HG03457 (cell line): ENCODE results near the gene SNPH.

ENCODE experiments used
- ATAC-seq: cut with Tn5 transposase; IDR thresholded peaks from one replicate; pipeline ENCODE4 v1.9.1; 2021; ENCODE audit warnings: moderate number of reproducible peaks; ENCODE audit not compliant: unreplicated experiment

SNPH gene

DNA sequence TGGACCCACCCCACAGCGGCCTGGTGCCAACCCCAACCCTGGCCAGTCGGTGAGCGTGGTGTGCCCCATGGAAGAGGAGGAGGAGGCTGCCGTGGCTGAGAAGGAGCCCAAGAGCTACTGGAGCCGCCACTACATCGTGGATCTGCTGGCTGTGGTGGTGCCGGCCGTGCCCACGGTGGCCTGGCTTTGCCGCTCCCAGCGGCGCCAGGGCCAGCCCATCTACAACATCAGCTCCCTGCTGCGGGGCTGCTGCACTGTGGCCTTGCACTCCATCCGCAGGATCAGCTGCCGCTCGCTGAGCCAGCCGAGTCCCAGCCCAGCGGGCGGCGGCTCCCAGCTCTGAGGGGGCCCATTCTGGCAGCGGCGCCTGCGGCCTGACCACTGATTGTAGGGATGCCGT, 39.6 kb downstream of the SNPH start:
- ATAC-seq = no peak

DNA sequence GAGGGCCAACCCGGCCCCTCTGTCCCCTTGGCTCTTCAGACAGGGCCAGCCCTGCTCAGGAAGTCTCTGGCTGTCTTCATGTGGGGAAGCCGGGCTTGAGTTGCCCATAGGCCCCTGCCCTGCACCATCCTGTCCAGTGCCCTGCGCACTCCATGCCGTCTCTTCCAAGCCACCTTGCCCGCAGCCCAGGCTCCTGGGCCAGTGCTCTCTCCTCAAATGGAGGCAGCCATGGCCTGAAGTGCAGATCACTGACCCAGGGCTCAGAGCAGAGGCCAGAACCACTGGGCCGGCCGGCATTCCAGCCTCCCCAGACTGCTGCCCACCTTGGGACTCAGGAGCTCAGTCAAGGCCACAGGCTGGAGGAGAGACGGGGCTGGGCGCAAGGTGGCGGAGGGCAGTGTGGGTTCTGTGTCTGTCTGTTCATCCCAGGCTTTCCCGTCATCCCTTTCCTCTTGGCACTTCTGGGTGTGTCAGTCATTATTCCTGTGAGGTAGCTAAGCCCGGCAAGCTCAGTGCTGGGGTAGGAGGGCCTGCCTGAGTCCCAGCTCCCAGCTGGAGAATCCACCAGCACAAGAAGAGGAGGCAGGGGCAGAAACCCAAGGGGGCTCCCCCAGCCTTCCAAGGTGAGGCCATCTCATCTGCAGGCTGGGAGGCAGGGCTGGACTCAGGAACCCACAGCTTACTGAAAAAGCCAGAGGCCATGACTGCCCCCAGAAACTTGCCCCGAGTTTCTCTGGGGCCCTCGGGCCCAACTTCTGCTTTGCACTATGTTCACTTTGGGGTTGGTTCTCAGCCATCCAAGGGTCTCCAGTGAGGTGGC, 40.4 kb downstream of the SNPH start:
- no peak for ATAC-seq

DNA sequence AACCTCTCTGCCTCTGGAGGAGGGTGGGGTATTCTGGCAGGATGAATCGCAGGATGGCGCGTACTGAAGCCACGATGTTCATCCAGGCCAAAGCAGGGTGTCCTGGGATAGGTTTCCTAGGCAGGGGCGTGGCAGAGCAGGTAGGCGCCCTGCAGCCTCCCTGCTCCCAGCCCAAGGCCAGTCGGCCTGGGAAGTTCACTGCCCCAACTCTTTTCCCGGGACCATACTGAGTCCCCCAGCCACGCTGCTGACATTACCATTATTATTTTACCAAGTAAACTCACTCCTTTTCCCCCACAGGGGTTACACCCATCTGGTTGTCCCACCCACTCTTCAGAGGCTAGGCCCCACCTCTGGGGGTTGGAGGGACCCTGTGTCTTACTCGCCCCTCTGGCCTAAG, 41.1 kb downstream of the SNPH start:
- ATAC-seq = no peak

DNA sequence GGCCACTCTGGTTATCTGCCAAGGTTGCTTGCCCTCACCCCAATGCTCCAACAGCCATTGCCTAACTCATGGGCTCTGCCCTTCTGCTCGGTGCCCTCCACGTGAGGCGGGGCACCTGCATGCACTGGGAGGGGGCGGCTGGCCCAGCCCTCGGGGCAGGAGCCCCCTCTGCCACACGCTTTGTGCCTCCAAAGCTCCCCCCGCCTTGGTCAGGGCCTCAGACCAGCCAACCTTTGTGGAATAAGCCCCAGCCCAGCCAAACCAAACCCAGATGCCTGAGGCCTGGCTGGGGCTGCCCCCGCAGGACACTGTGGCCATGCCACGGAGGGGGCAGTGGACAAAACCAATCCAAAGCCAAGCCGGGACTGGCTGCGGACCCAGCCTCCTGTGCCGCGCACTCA, 41.5 kb downstream of the SNPH start:
- no peak for ATAC-seq

DNA sequence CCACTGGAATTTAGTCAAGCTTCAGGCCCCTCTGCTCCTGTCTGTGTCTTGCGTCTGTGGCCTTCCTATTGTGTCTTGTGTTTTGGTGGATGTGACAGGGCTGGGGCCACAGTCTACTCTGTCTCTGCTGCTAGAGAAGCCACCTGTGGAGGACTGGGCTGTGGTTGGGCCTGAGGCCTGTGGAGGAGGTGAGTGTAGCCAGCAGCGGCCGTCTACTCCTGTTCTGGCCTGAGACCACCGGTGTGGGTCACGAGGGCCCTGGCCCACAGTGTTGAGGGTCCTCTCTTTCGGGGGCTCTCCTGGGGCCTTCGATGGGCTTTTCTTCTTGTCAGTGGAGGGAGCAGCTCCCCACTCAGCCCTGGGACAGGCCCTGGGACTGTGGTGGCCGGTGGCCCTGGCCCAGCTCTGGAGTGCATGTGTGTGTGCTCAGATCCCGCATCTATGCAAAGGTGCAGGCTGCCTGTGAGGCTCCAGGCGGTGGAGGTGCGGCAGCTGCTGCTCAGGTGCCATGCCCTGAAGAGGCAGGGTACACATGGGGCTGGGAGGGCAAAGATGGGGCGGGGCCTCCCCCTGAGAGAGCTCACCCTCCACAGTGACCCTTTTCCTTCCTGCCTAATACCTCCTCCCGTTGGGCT, 42.1 kb downstream of the SNPH start:
- ATAC-seq = no peak

DNA sequence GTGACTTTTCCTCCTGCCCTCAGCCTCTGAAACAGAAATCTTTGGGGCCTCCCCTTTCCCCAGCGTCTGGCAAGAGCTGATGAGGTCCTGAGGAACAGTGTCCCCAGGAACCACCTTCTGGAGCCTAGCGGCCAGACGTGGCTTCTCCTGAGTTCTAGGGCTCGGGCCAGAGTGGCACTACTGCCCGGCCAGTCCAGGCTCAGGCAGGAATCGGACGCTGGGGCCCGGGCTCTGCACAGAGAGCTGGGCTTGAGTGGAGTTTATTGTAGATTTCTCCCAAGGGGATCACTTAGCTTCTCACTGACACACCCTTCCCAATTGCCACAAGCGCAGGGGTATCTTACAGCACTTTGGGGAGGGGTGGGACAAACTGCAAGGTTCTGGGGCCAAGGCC, 42.6 kb downstream of the SNPH start:
- ATAC-seq = no peak

DNA sequence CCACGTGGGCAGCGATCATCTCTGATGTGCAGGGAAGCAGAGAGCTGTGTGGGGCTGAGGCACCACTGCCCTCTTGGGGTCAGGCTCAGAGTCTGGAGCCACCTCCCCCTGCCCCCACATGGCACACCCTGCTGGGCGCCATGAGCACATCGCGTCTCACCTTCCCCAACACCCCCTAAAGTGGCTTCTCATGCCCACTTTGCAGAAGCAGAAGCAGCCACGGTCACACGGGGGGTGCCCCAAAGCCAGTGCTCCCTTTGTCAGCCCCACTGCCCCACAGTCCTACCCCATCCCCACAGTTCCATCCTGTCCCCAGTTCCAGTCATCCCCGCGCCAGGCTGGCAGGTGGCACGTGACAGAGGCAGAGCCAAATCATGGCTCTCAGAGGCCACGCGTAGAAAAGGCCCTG, 43.3 kb downstream of the SNPH start:
- ATAC-seq = no peak

DNA sequence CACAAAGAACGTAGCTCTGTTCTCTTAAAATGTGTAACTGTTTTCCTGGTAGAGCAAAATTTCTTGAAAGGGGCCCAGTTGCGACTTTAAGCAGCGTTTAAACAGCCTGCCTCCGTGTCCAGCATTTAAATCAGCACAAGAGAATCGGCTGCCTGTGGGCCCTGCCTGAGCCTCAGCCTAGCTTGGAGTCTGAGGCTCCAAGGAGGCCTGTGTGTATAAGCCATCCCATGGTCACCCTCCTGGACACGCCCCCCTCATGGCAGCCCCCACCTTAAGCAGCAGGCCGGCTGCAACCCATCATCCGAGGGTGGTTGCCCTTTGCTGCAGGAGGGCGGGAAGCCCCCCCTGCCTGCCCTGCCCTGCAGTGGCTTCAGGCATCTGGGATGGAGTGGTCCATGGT, 44.0 kb downstream of the SNPH start:
- ATAC-seq = no peak

DNA sequence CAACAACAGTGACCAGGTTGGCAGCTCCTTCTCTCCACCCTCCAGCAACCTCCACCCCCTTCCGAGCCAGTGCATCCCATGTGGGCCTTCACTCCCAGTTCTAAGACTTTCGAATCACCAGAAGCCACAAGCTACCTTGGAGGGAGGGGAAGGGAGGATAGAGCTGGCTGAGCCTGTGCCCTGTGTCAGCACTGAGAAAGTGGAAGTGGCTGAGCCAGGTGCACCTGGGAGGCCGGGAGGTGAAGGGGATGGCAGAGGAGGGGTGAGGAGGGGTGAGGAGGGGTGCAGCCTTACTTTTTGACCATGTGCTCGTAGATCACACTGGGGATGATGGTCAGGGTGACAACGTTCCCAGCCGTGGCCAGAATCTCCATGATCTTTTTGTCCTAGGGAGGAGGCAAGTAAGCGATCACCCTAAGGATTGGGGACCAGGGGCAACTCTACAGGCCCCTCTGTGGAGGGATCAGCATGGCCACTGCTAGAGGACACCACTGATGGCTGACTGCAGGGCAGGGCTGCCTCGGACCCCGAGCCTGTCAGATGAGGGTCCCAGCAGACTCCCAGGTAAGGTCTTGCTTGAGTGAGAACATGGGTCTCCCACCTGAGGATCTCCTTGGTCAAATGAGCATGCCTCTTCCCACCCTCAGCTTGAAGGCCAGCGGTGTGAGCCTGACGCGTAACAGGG, 44.6 kb downstream of the SNPH start:
- no peak for ATAC-seq

DNA sequence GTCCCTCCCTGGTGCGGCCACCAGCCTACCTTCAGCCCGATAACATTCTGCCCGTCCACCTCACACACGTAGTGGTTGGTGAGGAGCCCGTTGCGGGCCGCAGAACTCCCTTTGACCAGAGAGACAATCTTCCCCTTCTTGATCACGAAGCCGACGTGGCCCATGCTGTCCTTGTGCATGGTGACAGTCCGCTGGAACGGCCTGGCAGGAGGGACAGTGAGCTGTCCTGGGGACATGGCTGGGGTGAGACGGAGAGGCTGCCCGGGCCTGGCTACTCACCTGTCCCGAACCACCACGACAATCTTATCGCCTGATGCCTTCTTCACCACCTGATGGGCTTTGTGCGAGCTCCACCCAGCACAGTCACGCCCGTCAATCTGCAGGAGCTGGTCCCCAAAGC, 46.2 kb downstream of the SNPH start:
- ATAC-seq = no peak

DNA sequence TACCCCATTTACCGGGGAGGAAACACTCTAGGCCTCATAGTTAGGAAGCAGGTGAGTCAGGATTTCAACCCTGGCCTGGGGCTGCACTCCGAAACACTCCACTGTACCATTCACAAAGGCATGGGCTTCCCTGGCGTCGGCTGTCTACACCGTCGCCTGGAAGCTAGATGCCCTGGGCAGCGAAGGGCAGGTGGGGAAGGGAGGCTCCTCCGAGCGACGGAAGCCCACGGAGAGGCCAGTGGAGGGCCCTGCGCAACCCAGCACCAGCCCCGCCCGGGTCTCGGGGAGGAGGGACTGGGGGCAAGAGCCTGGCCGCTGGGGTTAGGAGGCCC, 46.8 kb downstream of the SNPH start:
- ATAC-seq = no peak

DNA sequence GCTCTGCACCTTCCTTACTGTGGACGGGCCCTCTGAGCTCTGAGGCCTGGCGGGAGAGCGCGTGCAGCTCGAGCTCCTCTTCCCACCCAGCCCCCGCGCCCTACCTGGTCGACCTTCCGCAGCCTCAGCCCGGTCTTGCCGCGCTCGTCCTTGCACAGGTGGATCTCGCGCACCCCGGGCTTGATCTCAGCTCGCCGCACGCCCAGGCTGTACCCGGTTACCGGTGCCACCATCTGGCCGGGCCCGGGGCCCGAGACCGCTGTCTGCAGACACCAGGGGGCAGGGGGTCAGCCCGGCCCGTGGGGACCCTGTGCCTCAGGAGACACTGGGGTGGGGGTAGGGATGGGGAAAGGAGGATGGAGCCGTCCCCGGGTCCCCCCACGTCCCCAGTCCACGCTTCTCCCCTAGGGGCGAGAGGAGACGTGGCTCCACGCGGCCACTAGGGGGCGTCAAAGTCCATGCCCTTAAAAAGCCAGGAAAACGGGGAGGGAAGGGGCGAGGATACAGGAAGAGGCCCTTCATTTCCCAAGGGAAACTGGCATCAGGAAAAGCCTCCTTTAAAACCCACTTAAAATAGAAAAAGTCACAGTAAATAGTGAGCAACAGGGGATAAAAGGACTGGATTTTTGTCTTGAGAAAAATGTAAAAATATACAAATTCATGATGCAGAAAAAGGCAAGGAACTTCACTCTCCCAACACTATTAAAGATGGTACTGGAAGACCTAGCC, 47.3 kb downstream of the SNPH start:
- no peak for ATAC-seq

DNA sequence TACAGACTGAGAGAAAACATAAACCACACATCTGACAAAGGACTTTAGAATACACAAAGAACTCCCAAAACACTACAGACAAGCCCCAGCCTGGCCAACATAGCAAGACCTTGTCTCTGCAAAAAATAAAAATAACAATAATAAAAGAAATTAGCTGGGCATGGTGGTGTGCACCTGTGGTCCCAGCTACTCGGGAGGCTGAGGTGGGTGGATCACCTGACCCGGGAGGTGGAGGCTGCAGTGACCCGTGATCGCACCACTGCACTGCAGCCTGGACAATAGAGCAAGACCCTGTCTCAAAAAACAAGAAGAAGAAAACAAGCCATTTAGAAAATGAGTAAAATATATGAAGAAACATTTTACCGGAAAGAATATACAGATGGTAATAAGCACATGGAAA, 49.7 kb downstream of the SNPH start:
- no peak for ATAC-seq

DNA sequence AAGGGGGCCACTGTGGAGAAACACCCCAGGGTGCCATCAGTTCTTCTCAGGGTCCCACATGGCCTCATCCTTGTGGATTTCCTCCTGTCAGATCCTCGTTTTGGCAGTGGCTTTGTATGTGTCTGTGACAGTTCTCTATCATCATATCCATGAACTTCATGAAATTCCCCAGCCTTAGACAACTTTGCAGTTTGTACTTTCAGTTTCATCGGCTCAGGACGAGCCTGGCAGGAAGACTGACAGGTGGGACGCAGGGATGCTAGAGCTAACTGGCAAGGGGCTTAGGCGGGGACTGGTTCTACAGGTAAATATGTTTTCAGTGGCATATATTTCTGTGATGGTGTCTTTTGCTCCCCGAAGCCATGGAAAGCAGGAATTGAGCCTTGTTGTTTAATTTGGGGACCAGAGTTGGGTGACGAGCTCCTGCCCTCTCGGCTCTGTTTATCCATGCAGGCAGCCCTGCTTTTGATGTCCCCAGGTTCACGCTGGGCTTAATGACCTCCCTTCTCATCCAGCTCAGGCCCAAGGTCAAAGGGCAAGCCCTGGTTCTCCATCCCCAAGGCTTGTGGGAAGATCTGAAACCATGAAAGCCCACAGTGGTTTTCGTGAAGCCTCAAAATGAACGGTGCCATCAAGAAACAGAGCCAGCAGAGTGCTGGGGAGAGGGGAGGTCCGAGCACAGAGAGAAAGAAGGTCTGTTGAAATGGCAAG, 51.6 kb downstream of the SNPH start:
- no peak for ATAC-seq

DNA sequence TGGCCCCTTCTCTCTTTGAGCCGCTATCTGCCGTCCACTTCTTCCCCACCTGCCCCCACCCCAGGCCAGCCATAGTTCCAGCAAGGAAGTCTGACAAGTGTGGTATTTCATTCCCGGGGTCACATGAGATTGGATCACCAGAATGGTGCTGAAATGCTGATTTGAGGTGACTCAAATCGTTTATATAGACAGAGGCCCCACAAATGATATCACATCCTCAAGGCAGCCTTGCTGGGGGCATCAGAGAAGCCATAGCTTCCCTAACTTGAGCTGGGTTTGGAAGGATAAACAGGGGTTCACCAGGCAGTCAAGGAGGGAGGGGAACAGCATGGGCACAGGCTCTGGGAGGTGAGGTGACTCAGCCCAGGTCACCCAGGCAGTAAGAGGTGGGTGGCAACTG, 53.0 kb downstream of the SNPH start:
- no peak for ATAC-seq

DNA sequence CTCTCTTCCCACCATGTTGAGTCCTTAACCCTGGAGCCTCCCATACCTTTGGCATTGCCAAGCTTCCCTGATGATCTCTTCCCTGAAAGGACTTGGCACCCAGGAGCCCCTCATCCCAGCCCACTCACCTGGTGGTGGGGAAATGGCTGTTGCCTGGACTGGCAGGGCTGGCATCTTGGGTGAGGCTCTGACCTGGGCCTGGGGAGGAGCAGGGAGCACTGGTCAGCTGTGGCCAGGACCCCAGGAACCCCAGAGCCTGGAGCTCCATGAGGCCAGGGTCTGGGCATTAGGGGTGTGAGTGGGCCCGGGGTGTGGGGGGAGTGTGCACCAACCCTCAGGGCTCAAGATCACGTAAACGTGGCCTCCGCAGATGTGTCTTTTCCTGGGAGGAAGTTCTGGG, 53.4 kb downstream of the SNPH start:
- no peak for ATAC-seq

DNA sequence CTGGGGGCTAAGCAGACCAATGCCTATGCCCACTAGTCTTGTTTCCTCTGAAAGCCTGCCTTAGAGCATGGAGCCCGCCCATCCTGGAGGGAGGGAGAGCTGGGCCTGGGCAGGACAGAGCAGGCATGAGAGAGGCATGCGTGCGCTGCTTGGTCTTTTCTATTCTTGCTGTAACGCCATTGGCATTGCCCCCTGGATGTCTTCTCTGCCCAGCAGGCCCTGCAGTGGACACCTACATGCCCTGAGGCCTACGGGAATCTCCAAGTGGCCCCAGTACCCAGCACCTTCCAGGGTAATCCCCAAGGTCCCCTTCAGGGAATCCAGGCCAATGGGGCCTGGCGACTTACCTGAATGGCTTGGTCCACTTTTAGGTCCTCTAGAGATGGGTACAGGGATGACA, 53.9 kb downstream of the SNPH start:
- no peak for ATAC-seq

DNA sequence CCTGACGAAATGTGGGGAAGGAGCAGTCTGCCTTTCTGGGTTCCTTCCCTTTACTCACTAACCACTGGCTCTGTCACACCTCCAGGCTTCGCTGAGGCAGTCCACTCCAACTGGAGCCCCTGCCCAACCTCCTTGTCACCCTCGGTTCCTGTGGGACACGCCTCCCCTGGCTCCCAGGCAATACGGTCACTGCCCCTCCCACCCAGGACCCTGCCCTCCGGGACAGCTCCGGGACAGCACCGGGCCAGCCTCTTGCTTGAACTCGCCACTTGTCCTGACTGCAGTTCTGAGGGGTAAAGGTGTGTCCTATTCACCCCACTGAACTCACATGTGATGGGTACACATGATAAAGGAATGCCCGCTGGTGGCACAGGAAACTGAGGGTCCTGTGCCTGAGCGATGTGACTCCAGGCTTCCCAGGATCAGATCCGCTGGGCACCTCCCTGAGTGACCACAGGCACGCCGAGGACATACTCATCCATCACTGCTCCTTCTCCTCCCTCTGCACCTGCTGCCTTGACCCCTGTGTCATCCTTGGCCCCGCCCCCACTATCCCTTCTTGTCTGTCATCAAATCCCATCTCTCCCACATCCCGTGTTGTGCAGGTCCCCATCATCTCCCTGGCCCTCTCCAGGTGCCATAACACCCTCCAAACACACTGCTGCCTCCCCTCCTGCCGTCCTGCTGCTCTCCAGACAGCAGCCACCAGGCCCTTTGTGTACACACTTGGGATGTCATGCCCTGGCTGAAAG, 55.0 kb downstream of the SNPH start:
- ATAC-seq = no peak

DNA sequence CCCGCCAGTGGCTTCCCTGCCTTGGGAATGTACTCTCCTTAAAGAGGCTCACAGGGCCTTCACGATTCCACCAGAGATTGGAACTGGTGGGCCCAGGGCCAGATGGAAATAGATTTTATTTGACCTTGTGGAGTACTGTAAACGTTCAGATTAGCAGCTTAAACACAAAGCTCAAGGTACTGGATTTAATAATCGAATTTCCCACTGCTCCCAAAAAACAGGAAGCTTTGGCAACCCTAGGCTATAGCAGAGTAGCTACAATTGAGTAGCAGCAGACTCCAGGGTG, 55.5 kb downstream of the SNPH start:
- ATAC-seq = no peak

DNA sequence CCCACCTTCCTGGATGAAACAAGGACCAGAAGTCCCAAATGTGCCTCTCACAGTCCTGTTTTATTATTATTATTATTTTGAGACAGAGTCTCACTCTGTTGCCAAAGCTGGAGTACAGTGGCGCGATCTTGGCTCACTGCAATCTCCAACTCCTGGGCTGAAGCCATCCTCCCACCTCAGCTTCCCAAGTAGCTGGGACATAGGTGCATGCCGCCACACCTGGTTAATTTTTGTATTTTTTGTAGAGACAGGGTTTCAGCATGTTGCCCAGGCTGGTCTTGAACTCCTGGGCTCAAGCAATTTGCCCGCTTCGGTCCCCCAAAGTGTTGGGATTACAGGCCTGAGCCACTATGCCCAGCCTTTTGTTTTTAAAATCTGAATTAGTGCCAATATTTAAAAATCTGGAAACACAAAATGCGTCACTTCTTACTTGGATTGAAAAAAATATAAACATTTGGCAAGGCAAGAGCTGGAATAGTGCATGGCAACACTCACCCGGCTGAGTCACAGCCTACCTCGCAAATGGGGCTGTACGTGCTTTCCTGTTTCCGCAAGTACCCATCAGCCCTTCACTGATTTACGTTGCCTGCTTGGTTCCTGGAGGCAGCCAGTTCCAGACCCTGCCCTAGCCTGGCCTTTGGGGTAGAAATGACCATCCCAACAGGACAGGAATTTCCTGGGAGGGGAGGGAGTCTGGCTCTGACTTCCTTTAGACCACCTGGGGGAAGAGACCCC, 56.6 kb downstream of the SNPH start:
- ATAC-seq = no peak
